ENCODE results near the gene BLNK. TPM values are rescaled to one million over a fixed set of nuclear protein-coding genes. Genes with fewer than 3 reads are reported as not detected.

BLNK gene
- total RNA-seq, 1 donor from 2014 or later = 1.6 TPM

- H3K9ac ChIP-seq (ENCODE audit: low read depth in 1 of 3, low read length in 3 of 3) = no peak overlapping the region
Measured at GRCh38 chr10:96230527-96230926, 40.8 kb downstream of the BLNK start.

GRCh38 chr10:96229568-96230030, 41.8 kb downstream of the BLNK start:
- Histone ChIP-seq H3K9ac (ENCODE audit: low read depth in 1 of 3, low read length in 3 of 3) (no peak overlapping the region), H3K27me3 (ENCODE audit: control insufficient read depth in 3 of 3, insufficient read depth in 3 of 3, low read length in 3 of 3) (peaks cover 0 to 2% (median 0%) of the 10 kb centered on the region in 3 donors), H3K36me3 (ENCODE audit: control insufficient read depth in 3 of 3, insufficient read depth in 3 of 3, low read length in 3 of 3) (no peaks in the 10 kb centered on the region), H3K4me3 (ENCODE audit: low read length in 3 of 3) (no peak overlapping the region), H3K27ac (ENCODE audit: low read depth, low read length) (no peak overlapping the region), H3K9me3 (ENCODE audit: control insufficient read depth in 3 of 3, low read length in 3 of 3) (no peaks in the 10 kb centered on the region), H3K4me1 (ENCODE audit: control insufficient read depth in 3 of 3, insufficient read depth in 3 of 3, low read length in 3 of 3) (peaks cover 0 to 2% (median 0%) of the 10 kb centered on the region in 3 donors)

More at GRCh38 chr10:96230527-96230926, 40.8 kb downstream of the BLNK start:
- no peaks in the 10 kb centered on the region for H3K9me3 ChIP-seq (ENCODE audit: control insufficient read depth in 3 of 3, low read length in 3 of 3)
- H3K4me1 ChIP-seq (ENCODE audit: control insufficient read depth in 3 of 3, insufficient read depth in 3 of 3, low read length in 3 of 3) = no peaks in the 10 kb centered on the region
- no peak overlapping the region for H3K4me3 ChIP-seq (ENCODE audit: low read length in 3 of 3)
- H3K27me3 ChIP-seq (ENCODE audit: control insufficient read depth in 3 of 3, insufficient read depth in 3 of 3, low read length in 3 of 3) = peaks cover 0 to 2% (median 0%) of the 10 kb centered on the region in 3 donors
- no peak overlapping the region for H3K27ac ChIP-seq (ENCODE audit: low read depth, low read length)
- H3K36me3 ChIP-seq (ENCODE audit: control insufficient read depth in 3 of 3, insufficient read depth in 3 of 3, low read length in 3 of 3) = no peaks in the 10 kb centered on the region

DNA sequence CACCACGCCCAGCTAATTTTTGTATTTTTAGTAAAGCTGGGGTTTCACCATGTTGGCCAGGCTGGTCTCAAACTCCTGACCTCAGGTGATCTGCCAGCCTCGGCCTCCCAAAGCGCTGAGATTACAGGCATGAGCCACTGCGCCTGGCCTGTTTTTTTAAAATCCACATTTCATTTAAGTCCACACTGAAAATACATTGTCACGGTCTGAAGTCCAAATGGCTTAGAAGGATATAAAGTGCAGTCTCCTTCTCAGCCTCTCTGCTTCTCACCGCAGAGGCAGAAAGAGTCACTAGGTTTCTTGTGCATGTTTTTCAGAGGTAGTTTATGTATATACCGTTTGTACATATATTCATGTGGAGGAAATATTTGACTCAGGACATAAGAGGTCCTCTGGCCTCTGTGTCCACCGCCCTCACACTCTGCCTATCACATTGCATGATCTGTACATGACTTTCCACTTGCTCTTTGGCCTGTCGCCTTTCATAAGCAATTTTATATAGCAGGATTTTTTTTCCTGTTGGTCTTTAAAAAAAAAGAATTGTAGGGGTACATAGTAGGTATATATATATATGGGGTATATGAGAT, 42.9 kb downstream of the BLNK start:
- Histone ChIP-seq H3K27ac (ENCODE audit: low read depth, low read length) (no peak overlapping the region), H3K4me3 (ENCODE audit: low read length in 3 of 3) (no peak overlapping the region), H3K27me3 (ENCODE audit: control insufficient read depth in 3 of 3, insufficient read depth in 3 of 3, low read length in 3 of 3) (peaks cover 0 to 2% (median 0%) of the 10 kb centered on the region in 3 donors), H3K9me3 (ENCODE audit: control insufficient read depth in 3 of 3, low read length in 3 of 3) (no peaks in the 10 kb centered on the region), H3K9ac (ENCODE audit: low read depth in 1 of 3, low read length in 3 of 3) (no peak overlapping the region), H3K36me3 (ENCODE audit: control insufficient read depth in 3 of 3, insufficient read depth in 3 of 3, low read length in 3 of 3) (no peaks in the 10 kb centered on the region), H3K4me1 (ENCODE audit: control insufficient read depth in 3 of 3, insufficient read depth in 3 of 3, low read length in 3 of 3) (peaks cover 0 to 2% (median 0%) of the 10 kb centered on the region in 3 donors)

DNA sequence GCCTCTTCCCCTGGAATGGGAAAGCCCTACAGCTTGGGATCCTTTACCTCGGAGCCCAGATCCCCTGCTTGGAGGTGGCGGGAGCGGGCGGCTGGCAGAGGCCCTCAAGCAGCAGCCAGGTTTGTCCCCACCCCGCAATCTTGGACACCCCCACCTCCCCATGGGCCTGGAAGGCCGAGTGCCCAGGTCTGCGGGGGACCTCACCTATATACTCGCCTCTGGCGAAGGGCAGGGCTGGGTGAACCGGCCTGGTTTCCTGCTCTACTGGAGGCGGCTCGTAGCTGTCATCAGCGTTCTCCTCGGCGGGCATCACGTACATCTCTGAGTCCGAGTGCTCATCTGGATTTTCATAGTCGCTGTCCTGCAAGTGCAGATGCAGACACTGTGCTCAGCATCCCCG, 44.2 kb downstream of the BLNK start:
- H3K9ac ChIP-seq (ENCODE audit: low read depth in 1 of 3, low read length in 3 of 3) = no peak overlapping the region
- peaks cover 0 to 2% (median 0%) of the 10 kb centered on the region in 3 donors for H3K27me3 ChIP-seq (ENCODE audit: control insufficient read depth in 3 of 3, insufficient read depth in 3 of 3, low read length in 3 of 3)
- peaks cover 0 to 2% (median 0%) of the 10 kb centered on the region in 3 donors for H3K4me1 ChIP-seq (ENCODE audit: control insufficient read depth in 3 of 3, insufficient read depth in 3 of 3, low read length in 3 of 3)
- H3K9me3 ChIP-seq (ENCODE audit: control insufficient read depth in 3 of 3, low read length in 3 of 3) = no peaks in the 10 kb centered on the region
- H3K4me3 ChIP-seq (ENCODE audit: low read length in 3 of 3) = no peak overlapping the region
- H3K36me3 ChIP-seq (ENCODE audit: control insufficient read depth in 3 of 3, insufficient read depth in 3 of 3, low read length in 3 of 3) = no peaks in the 10 kb centered on the region
- no peak overlapping the region for H3K27ac ChIP-seq (ENCODE audit: low read depth, low read length)

- peaks cover 0 to 2% (median 0%) of the 10 kb centered on the region in 3 donors for H3K27me3 ChIP-seq (ENCODE audit: control insufficient read depth in 3 of 3, insufficient read depth in 3 of 3, low read length in 3 of 3)
Measured at GRCh38 chr10:96225119-96225518, 46.2 kb downstream of the BLNK start.

DNA sequence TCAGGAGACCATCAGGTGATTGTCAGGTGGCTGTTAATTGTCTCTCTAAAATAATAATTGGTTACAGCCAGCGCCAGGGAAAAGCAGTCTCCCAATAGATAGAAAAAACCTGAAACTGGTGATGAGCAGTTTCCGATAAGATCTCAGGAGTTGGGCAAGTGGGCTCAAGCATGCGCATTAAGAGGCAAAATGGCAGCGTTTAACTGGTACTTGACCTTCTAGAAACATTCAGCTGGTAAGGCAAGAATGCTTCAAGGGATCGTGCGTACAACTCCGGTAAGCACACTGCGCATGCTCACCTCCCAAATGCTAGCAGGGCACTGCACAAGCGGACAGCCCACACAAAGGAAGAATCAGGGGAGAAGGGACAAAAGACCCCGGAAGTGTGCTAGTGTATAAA, 48.5 kb downstream of the BLNK start:
- H3K9me3 ChIP-seq (ENCODE audit: control insufficient read depth in 3 of 3, low read length in 3 of 3) = no peaks in the 10 kb centered on the region
- H3K36me3 ChIP-seq (ENCODE audit: control insufficient read depth in 3 of 3, insufficient read depth in 3 of 3, low read length in 3 of 3) = no peaks in the 10 kb centered on the region
- H3K27me3 ChIP-seq (ENCODE audit: control insufficient read depth in 3 of 3, insufficient read depth in 3 of 3, low read length in 3 of 3) = peaks cover 0 to 5% (median 2%) of the 10 kb centered on the region in 3 donors
- H3K9ac ChIP-seq (ENCODE audit: low read depth in 1 of 3, low read length in 3 of 3) = no peak overlapping the region
- no peak overlapping the region for H3K27ac ChIP-seq (ENCODE audit: low read depth, low read length)
- no peak overlapping the region for H3K4me3 ChIP-seq (ENCODE audit: low read length in 3 of 3)
- H3K4me1 ChIP-seq (ENCODE audit: control insufficient read depth in 3 of 3, insufficient read depth in 3 of 3, low read length in 3 of 3) = peaks cover 0 to 2% (median 0%) of the 10 kb centered on the region in 3 donors

More at GRCh38 chr10:96225119-96225518, 46.2 kb downstream of the BLNK start:
- Histone ChIP-seq H3K4me3 (ENCODE audit: low read length in 3 of 3) (no peak overlapping the region), H3K9me3 (ENCODE audit: control insufficient read depth in 3 of 3, low read length in 3 of 3) (no peaks in the 10 kb centered on the region), H3K27ac (ENCODE audit: low read depth, low read length) (no peak overlapping the region), H3K36me3 (ENCODE audit: control insufficient read depth in 3 of 3, insufficient read depth in 3 of 3, low read length in 3 of 3) (no peaks in the 10 kb centered on the region), H3K9ac (ENCODE audit: low read depth in 1 of 3, low read length in 3 of 3) (no peak overlapping the region), H3K4me1 (ENCODE audit: control insufficient read depth in 3 of 3, insufficient read depth in 3 of 3, low read length in 3 of 3) (peaks cover 0 to 2% (median 0%) of the 10 kb centered on the region in 3 donors)

DNA sequence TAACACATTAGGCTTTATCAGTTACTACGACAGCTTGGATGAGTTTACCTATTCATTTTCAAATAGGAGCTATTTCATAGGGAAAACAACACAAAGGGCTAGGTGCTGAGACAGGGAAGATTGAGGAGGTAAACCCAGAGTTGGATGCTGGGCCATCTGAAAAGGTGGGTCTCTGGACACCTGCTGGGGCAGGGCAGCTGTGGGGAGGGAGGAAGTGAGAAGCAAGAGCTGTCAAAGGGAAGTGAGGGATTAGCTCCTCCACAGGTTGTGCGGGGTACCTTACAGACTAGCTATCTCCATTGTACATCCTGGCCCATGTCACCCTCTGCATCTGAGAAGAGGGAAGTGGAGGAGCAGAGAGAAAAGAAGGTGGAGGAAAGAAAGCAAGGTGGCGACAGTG, 48.9 kb downstream of the BLNK start:
- peaks cover 0 to 5% (median 2%) of the 10 kb centered on the region in 3 donors for H3K27me3 ChIP-seq (ENCODE audit: control insufficient read depth in 3 of 3, insufficient read depth in 3 of 3, low read length in 3 of 3)

DNA sequence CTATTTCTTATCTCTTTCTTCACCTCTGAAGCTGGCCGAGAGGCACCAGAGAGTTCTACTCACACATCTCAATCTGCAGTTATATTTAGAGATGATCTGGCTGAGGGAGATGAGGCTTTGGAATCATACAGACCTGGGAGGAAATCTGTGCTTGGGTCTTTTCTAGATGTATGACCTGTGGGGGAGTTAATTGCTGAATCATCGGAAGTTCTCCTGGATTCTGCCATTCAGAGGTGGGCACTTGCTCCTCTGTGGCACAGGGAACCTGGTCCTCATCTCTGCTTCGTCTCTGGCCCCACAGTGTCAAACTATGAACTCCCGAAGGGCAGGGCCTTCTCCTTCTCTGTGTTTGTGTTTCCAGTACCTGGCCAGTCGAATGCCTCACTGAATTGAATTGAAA, 52.5 kb downstream of the BLNK start:
- no peak overlapping the region for H3K27ac ChIP-seq (ENCODE audit: low read depth, low read length)
- no peak overlapping the region for H3K4me3 ChIP-seq (ENCODE audit: low read length in 3 of 3)
- H3K9me3 ChIP-seq (ENCODE audit: control insufficient read depth in 3 of 3, low read length in 3 of 3) = no peaks in the 10 kb centered on the region
- no peak overlapping the region for H3K9ac ChIP-seq (ENCODE audit: low read depth in 1 of 3, low read length in 3 of 3)
- H3K36me3 ChIP-seq (ENCODE audit: control insufficient read depth in 3 of 3, insufficient read depth in 3 of 3, low read length in 3 of 3) = no peaks in the 10 kb centered on the region
- no peaks in the 10 kb centered on the region for H3K4me1 ChIP-seq (ENCODE audit: control insufficient read depth in 3 of 3, insufficient read depth in 3 of 3, low read length in 3 of 3)
- peaks cover 0 to 5% (median 0%) of the 10 kb centered on the region in 3 donors for H3K27me3 ChIP-seq (ENCODE audit: control insufficient read depth in 3 of 3, insufficient read depth in 3 of 3, low read length in 3 of 3)

More for the DNA sequence above, 48.9 kb downstream of the BLNK start:
- Histone ChIP-seq H3K9ac (ENCODE audit: low read depth in 1 of 3, low read length in 3 of 3) (no peak overlapping the region), H3K36me3 (ENCODE audit: control insufficient read depth in 3 of 3, insufficient read depth in 3 of 3, low read length in 3 of 3) (no peaks in the 10 kb centered on the region), H3K27ac (ENCODE audit: low read depth, low read length) (no peak overlapping the region), H3K9me3 (ENCODE audit: control insufficient read depth in 3 of 3, low read length in 3 of 3) (no peaks in the 10 kb centered on the region), H3K4me3 (ENCODE audit: low read length in 3 of 3) (no peak overlapping the region), H3K4me1 (ENCODE audit: control insufficient read depth in 3 of 3, insufficient read depth in 3 of 3, low read length in 3 of 3) (peaks cover 0 to 2% (median 0%) of the 10 kb centered on the region in 3 donors)

- no peak overlapping the region for H3K27ac ChIP-seq (ENCODE audit: low read depth, low read length)
- H3K27me3 ChIP-seq (ENCODE audit: control insufficient read depth in 3 of 3, insufficient read depth in 3 of 3, low read length in 3 of 3) = peaks cover 0 to 5% (median 4%) of the 10 kb centered on the region in 3 donors
- no peak overlapping the region for H3K4me3 ChIP-seq (ENCODE audit: low read length in 3 of 3)
- H3K36me3 ChIP-seq (ENCODE audit: control insufficient read depth in 3 of 3, insufficient read depth in 3 of 3, low read length in 3 of 3) = no peaks in the 10 kb centered on the region
- H3K4me1 ChIP-seq (ENCODE audit: control insufficient read depth in 3 of 3, insufficient read depth in 3 of 3, low read length in 3 of 3) = no peaks in the 10 kb centered on the region
- no peak overlapping the region for H3K9ac ChIP-seq (ENCODE audit: low read depth in 1 of 3, low read length in 3 of 3)
- H3K9me3 ChIP-seq (ENCODE audit: control insufficient read depth in 3 of 3, low read length in 3 of 3) = no peaks in the 10 kb centered on the region
Measured at GRCh38 chr10:96217711-96218110, 53.7 kb downstream of the BLNK start.

GRCh38 chr10:96216775-96217174, 54.6 kb downstream of the BLNK start:
- Histone ChIP-seq H3K4me1 (ENCODE audit: control insufficient read depth in 3 of 3, insufficient read depth in 3 of 3, low read length in 3 of 3) (no peaks in the 10 kb centered on the region), H3K9me3 (ENCODE audit: control insufficient read depth in 3 of 3, low read length in 3 of 3) (no peaks in the 10 kb centered on the region), H3K9ac (ENCODE audit: low read depth in 1 of 3, low read length in 3 of 3) (no peak overlapping the region), H3K27me3 (ENCODE audit: control insufficient read depth in 3 of 3, insufficient read depth in 3 of 3, low read length in 3 of 3) (peaks cover 0 to 5% (median 4%) of the 10 kb centered on the region in 3 donors), H3K4me3 (ENCODE audit: low read length in 3 of 3) (no peak overlapping the region), H3K27ac (ENCODE audit: low read depth, low read length) (no peak overlapping the region), H3K36me3 (ENCODE audit: control insufficient read depth in 3 of 3, insufficient read depth in 3 of 3, low read length in 3 of 3) (no peaks in the 10 kb centered on the region)

All from skeletal muscle tissue (tissue), 4 donors.